GM23248 (cell line): Measurements from ENCODE around the gene C18orf63.

ENCODE experiments used
- EZH2 ChIP-seq: fragments of 200-600 bp; sonication (generic); IDR thresholded peaks from 2 replicates; pipeline ENCODE4 v1.6.1; 2018; ENCODE audit warnings: antibody characterized with exemption, mild to moderate bottlenecking; ENCODE audit not compliant: insufficient read depth, poor library complexity, severe bottlenecking
- EZH2phosphoT487 ChIP-seq: fragments of 200-600 bp; sonication (generic); IDR thresholded peaks from 2 replicates; pipeline ENCODE4 v1.6.1; 2018; ENCODE audit warnings: antibody characterized with exemption, moderate library complexity, mild to moderate bottlenecking, low read depth; ENCODE audit not compliant: insufficient read depth

- TF ChIP-seq EZH2 (no peak), EZH2phosphoT487 (no peak)
Measured at GRCh38 chr18:74380916-74381315, 65.3 kb downstream of the C18orf63 start.
